Stimulated activated CD8-positive, alpha-beta memory T cell treated with anti-CD3 and anti-CD28 coated beads, Interleukin-12 subunit alpha, Interleukin-12 subunit beta, amount 100 ng/mL, for 4 hours (primary cell): ENCODE measurements around the gene SNX8.
"Not testable (repeated sequence)": the region's sequence is repeated elsewhere in the genome, so short reads cannot be mapped to it uniquely, and the experiment has no call there.

Experiments
- DNase-seq: peaks from one replicate; pipeline ENCODE4 v3.0.0-alpha.2; 2020; ENCODE audit warnings: low read depth

Gene SNX8, protein sequence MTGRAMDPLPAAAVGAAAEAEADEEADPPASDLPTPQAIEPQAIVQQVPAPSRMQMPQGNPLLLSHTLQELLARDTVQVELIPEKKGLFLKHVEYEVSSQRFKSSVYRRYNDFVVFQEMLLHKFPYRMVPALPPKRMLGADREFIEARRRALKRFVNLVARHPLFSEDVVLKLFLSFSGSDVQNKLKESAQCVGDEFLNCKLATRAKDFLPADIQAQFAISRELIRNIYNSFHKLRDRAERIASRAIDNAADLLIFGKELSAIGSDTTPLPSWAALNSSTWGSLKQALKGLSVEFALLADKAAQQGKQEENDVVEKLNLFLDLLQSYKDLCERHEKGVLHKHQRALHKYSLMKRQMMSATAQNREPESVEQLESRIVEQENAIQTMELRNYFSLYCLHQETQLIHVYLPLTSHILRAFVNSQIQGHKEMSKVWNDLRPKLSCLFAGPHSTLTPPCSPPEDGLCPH

DNA sequence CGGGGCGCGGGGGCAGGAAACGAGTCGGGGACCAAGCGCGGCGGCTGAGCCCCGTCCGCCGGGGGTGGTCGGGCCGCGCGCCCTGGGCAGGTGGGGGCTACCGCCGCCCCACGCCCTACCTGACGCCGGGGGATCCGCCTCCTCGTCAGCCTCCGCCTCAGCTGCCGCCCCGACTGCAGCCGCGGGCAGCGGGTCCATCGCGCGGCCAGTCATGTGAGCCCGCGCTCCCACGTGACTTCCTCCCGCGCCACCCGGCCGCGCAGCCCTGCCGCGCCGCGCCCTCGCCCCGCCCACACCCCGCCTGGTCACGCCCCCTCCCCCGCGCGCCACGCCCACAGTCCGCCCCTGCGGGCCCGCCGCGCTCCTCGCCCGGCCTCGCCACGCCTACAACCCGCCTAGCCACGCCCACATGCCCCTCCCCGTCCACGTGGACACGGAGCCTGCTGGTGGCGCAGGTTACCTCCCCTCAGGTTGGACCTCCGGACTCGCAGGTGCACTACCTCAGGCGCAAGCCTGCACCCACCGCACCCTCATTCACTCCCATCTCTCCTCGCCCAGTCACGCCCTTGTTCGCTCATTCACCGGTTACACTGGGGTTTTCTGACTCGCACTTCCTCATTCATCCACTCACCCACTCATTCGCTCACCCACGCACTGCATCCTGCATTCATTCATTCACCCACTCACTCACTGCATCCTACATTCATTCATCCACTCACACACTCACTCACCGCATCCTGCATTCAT is at the start of gene SNX8:
Gene SNX8 (minus strand): TSS at position 233 of the 747 bp plus-strand sequence. CDS start 20 bp downstream, at position 213.
- DNase-seq = peak; percentile 89

DNA sequence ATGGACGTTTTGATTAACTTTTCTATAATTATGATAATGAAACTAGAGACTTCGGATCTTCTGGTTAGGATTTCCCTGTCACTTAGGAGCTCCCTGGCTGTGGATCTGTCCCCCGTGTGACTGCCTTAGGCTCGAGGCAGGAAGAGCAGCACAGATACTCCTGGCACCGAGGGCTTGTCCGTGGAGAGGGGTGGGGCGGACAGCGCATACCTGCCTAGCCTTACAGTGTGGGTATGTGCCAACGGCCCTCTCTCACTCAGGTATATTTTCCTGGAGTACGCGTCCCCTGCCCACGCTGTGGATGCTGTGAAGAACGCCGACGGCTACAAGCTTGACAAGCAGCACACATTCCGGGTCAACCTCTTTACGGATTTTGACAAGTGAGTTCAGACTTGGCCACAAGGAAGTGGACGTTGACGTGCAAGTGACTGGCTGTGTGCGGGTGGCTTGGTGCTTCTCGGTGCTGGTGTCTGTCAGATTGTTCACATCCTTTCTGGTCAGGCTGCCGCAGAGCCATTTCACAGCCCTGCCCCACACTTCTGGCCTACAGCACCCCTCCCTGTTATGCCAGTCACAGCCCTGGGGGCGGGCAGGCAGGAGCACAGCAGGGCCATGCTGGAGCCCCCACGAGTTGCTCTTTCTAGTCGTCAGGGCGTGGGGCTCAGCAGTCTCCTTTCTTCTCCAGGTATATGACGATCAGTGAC is 48.3 kb upstream of the SNX8 start:
- DNase-seq = no peak

DNA sequence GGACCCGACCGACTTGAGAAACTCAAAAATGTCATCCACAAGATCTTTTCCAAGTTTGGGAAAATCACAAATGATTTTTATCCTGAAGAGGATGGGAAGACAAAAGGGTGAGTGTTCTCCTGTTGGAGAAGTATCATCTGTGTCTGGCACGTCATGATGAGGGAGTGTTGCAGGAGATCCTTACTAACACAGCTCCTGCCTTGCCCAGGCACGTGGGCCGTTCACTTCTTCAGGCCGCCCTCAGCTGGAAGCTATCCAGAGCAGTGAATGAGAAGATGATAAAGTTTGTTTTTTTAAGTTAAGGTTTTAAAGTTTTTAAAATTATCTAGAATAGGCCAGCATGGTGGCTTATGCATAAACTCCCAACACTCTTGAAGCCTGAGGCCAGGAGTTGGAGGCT is 46.6 kb upstream of the SNX8 start:
- no peak for DNase-seq

DNA sequence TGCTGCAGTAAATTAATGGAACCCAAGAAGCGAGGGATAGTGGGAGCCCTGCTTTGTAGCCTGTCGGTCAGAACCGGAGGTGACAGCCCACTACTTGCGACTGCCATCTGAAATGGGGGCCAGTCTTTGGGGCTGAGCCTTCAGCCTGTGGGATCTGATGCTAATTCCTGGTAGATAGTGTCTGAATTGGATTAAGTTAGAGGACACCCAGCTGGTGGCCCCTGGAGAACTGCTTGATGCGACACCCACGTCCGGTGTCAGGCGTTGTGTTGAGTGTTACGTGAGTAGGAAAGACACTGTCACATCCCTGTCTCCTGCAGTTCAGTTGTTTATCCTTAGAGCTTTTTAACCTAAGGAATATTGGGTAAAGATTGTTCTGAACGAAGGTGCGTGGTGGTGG is 45.4 kb upstream of the SNX8 start:
- no peak for DNase-seq

DNA sequence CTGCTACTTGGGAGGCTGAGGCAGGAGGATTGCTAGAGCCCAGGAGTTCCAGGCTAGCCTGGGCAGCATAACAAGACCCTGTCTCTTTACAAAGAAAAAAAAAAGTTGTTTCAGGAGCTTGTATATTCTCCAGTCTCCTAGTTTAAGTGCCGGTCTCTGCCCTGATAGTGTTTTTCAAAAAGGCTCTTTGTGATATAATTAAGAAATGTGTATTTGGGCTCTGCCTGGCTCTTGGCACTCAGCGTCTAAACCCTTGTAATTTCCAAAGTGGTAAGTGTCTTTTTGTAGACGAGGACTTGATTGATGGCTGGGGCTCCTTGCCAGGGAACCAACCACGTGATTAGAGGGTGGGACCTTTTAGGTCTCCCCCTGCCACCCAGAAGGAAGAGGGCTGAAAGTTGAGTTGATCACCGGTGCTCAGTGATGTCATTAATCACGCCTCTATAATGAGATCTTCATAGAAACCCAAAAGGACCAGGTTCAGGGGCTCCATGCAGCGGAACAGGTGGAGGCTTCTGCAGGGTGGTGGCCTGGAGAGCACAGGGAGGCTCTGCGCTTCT is 44.8 kb upstream of the SNX8 start:
- no peak for DNase-seq

DNA sequence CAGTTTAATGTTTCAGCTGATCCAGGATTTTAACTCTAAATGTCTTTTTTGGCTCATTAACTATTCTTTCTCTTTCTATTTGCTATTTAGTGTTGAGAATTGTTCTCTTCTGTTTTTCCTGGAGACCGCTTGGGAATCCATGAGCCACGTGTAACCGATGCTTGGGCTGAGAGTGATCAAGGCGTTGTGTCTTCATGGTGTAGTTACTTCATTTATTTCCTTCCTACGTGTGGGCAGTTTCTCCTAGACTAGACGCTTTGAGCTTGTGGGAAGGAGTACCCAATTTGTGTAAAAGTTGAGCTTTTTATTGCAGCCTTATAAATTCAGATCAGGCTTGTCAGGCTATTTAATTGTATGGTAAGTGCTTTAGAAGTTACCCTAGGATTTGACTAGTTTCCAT is 43.3 kb upstream of the SNX8 start:
- no peak for DNase-seq

DNA sequence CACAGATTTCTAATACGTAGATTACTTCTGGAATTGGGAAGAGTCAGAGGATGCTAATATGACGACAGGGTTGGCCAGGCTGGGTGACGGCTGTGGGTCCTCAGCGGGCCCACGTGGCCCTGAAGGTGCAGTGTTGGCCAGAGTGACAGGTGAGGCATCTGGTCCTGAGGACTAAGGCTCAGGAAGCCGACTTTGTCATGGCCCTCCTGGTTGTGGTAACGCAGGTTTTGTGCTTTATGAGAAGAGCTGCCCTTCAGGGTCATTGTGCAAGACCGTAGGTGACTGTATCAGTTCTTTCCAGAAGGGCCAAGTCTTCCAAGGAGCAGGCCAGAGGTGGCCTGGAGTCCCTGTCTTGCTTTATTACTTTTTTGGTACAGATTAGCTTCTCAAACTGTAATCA is 42.9 kb upstream of the SNX8 start:
- DNase-seq = no peak

DNA sequence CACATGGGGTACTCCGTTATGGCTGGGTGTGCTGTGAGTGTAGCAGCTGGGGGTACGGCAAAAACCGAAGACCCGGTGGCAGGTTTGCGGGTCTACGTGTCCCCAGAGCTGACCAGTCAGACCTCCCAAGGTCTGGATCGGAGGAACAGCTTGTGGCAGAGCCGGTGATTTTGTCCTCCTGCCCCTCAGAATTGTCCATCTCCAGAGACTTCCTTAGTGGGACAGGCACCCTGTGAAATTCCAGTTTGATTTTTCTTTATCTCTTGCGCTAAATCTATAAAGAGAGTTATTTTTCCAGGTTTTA is 41.4 kb upstream of the SNX8 start:
- DNase-seq = no peak

DNA sequence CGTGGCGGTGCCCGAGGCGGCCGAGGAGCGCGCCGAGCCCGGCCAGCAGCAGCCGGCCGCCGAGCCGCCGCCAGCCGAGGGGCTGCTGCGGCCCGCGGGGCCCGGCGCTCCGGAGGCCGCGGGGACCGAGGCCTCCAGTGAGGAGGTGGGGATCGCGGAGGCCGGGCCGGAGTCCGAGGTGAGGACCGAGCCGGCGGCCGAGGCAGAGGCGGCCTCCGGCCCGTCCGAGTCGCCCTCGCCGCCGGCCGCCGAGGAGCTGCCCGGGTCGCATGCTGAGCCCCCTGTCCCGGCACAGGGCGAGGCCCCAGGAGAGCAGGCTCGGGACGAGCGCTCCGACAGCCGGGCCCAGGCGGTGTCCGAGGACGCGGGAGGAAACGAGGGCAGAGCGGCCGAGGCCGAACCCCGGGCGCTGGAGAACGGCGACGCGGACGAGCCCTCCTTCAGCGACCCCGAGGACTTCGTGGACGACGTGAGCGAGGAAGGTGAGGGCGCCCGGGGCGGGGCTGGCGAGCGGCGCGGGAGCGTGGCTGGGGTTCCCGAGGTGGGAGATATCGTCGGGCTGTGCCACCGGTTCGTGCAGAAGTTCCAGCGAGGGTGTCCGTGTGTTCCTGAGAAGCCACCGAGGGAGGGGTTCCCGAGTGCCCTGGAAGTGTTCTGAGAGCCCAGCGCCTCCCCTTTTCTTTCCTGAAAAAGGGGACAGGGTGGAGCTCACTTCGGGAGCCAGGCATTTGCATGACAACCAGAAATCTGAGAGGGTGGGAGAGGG is 40.9 kb upstream of the SNX8 start:
- DNase-seq = peak; percentile 15

DNA sequence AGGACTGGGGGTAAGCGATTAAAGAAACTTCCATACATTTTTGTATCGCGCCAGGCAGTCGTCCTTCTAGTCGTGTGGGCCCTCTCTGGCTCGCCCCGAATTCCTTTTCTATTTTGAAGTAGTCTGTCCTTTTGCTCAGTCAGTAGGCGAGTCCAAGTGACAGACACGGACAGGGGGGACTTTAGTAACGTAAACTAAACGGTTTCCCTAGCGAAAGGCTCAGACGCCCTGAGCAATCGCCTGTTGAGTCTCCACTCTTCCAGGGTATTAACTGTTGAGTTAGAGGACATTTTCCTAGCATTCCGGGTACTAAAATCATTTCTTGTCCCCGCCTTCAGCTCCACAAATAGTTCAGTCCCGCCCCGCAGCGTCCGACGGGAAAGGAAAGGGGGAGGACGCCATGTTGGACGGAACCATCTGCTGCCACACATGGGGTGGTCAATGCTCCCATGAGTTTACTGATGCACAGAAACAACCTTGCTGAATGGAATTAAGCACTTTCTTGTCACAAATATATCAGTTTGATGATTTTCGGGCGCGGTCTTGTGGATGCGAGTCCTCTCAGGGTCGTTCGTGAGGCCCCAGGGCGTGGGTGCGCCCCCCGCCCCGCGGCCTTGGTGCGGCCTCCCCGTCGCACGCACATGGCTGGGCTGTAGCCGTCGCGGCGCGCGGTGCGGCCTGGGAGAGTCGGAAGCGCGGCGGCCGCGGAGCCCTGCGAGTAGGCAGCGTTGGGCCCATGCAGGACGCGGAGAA is 40.1 kb upstream of the SNX8 start, which contains the start of gene EIF3B:
Gene EIF3B (plus strand): TSS at position 642 of the 753 bp plus-strand sequence. CDS start 95 bp downstream, at position 737.
- peak; percentile 80 for DNase-seq

DNA sequence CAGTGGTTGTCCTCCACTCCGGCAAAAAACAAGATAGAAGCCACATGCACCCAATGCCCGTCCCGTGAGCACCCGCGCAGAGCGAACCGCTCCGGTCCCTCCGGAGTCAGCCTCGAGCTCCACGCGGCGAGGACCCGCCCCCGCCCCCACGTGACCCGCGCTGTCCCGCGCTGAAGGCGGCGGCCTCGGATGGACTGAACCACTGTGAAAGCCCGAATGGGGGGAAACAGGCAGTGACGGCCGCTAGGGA is 39.6 kb upstream of the SNX8 start:
- DNase-seq = peak; percentile 88

DNA sequence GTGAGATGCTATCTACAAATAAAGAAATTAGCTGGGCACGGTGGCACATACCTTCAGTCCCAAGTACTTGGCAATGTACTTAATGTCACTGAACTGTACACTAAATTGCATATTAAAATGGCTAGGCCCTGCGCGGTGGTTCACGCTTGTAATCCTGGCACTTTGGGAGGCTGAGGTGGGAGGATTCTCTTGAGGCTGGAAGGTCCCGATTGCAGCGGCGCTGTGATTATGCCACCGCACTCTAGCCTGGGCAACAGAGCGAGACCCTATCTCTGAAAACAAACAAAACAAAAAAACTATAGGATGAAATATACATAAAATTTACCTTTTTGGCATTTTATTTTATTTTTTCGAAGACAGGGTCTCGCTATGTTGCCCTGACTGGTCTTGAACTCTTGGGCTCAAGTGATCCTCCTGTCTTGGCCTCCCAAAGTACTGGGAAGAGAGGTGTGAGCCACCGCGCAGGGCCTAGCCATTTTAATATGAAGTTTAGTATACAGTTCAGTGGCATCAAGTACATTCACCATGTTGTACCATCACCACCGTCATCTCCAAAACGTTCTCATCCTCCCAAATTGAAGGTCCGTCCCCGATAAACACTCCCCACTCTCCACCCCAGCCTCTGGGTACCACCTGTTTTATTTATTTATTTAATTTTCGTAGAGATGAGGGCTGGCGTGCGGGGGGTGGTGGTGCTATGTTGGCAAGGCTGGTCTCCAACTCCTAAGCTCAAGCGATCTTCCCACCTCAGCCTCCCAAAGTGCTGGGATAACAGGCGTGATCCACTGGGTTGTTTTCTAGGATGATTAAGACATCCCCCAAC is 39.1 kb upstream of the SNX8 start:
- DNase-seq = no peak

DNA sequence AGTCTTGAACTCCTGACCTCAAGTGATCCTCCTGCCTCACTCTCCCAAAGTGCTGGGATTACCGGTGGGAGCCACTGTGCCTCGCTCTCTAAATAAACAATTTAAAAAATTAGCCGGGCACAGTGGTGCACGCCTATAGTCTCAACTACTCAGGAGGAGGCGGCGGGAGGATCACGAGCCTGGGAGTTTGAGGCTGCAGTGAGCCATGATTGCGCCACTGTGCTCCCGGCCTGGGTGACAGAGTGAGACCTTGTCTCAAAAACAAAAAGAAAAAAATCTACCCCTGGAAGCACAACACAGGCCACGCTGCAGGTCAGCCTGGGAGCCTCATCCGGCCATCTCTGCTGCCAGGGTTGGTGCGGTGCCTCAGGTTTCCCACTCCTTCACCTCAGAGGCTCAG is 36.6 kb upstream of the SNX8 start:
- DNase-seq = no peak

DNA sequence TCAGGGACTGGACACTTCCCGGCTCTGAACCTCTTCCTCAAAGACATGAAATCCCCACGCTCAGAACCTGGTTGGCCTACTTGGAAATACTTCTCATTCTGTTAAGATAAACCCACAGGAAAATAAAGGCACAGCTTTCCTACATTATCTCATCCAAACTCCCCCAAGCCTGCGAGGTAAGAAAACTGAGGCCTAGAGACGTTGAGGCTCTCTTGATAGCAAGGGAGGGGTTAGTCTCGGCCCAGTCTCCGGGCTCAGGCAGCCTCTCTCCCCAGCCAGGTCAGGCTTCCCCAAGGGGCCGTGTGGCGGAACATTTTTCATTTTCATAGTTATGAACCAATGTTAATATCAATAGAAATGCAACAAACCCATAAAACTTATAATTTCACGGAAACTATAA is 35.8 kb upstream of the SNX8 start:
- DNase-seq = no peak

DNA sequence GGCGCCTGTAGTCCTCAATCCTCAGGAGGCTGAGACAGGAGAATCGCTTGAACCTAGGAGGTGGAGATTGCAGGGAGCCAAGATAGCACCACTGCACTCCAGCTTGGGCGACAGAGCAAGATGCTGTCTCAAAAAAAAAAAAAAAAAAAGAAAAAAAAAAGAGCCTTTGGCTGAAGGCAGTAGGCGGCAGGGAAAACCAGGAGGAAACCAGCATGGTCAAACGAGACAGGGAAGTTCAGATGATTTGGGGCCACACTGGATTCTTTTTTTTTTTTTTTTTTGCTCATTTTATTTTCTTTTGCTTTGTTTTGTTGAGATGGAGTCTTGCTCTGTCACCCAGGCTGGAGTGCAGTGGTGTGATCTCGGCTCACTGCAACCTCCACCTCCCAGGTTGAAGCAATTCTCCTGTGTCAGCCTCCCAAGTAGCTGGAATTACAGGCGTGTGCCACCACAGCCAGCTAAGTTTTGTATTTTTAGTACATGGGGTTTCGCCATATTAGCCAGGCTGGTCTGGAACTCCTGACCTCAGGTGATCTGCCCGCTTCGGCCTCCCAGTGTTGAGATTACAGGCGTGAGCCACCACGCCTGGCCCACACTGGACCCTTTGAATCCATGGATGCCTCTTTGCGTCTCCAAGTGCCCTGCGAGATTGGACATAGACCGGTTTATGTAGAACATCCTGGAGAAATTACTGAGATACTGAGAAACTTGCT is 33.3 kb upstream of the SNX8 start:
- not testable (repeated sequence) for DNase-seq

DNA sequence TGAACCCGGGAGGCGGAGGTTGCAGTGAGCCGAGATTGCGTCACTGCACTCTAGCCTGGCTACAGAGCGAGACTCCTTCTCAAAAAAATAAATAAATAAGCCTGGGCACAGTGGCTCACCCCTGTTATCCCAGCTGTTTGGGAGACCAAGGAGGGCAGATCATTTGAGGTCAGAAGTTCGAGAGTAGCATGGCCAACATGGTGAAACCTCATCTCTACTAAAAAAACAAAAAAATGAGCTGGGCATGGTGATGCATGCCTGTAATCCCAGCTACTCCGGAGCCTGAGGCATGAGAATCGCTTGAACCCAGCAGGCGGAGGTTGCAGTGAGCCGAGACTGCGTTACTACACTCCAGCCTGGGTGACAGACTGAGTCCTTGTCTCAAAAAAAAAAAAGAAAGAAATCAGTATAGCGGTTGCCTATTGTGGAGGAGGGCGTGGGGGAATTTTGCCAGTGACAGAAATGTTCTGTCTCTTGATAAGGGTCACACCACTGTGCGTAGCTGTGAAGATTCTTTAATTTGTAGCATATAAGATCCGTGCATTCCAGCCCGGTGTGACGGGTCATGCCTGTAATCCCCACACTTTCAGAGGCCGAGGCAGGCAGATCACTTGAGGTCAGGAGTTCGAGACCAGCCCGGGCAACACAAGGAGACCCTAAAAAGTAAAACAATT is 22.5 kb upstream of the SNX8 start:
- DNase-seq = no peak

DNA sequence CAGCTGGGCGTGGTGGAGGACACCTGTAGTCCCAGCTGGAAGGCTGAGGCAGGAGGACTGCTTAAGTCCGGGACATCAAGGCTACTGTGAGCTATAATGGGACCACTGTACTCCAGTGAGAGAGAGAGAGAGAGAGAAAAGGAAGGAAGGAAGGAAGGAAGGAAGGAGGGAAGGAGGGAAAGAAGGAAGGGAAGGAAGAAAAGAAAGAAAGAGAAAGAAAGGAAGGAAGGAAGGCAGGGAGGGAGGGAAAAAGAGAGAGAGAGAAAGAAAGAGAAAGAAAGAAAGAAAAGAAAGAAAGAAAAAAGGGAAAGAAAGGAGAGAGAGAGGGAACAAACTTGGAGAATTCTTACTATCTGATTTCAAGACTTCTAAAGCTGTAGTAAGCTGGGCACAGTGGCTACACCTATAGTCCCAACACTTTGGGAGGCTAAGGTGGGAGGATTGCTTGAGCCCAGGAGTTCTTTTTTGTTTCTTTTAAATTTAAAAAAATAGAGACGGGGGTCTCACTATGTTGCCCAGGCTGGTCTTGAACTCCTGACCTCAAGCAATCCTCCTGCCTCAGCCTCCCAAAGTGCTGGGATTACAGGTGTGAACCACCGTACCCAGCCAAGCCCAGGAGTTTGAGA is 18.5 kb upstream of the SNX8 start:
- DNase-seq = not testable (repeated sequence)

DNA sequence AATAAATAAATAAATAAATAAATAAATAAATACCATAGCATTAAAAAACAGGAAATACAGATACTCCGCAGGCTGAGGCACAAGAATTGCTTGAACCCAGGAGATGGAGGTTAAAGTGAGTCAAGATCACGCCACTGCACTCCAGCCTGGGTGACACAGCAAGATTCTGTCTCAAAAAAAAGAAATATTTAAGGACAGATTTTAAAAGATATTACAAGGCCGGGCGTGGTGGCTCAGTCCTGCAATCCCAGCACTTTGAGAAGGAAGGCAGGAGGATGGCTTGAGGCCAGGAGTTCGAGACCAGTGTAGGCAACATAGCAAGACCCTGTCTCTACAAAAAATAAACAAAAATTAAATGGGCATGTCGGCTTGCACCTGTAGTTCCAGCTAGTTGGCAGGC is 17.5 kb upstream of the SNX8 start:
- DNase-seq = no peak

DNA sequence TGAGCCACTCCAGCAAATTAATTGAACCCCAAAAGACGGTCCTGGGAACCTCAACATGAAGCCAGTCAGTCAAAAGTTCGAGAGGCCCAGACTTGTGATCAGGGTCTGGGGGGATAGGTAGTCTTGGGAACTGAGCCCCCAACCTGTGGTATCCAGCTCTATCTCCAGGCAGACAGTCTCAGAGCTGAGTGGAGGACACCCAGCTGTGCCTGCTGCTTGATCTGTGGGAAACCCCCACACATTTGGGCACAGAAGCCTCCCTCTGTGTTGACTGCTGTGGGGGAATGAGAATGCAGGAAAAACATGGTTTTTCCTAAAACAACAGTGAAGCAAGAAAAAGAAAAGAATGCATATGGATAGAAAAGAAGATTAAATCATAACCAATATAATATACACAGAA is 16.3 kb upstream of the SNX8 start:
- DNase-seq = no peak
